Measurements from ENCODE around the gene ADCY3.

DNA sequence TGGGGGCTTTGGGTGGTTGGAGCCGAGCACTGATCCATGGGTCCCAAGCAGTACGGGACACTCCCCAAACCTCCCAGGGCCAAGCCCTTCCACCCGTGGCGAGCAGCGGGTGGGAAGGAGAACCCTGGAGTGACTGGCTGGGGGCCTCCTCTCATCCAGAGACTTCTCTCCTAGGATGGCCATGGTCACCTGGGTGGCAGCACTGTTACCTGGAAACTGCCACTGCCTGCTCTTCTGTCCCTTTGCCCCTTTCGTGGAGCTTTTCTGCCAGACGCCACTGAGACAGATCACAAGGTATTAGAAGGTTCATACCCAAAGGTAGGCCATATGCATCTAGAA, 99.9 kb downstream of the ADCY3 start:
- TF ChIP-seq, protein P1, sequence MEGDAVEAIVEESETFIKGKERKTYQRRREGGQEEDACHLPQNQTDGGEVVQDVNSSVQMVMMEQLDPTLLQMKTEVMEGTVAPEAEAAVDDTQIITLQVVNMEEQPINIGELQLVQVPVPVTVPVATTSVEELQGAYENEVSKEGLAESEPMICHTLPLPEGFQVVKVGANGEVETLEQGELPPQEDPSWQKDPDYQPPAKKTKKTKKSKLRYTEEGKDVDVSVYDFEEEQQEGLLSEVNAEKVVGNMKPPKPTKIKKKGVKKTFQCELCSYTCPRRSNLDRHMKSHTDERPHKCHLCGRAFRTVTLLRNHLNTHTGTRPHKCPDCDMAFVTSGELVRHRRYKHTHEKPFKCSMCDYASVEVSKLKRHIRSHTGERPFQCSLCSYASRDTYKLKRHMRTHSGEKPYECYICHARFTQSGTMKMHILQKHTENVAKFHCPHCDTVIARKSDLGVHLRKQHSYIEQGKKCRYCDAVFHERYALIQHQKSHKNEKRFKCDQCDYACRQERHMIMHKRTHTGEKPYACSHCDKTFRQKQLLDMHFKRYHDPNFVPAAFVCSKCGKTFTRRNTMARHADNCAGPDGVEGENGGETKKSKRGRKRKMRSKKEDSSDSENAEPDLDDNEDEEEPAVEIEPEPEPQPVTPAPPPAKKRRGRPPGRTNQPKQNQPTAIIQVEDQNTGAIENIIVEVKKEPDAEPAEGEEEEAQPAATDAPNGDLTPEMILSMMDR (IDR thresholded peaks at IDR 0.05): no peak
- TF ChIP-seq EP300 (IDR thresholded peaks at IDR 0.05) (no peak), POLR2A (IDR thresholded peaks at IDR 0.05) (no peak)
